Posterior cingulate gyrus (tissue), 11 donors: Measurements from ENCODE around the gene CBFA2T2.
"Not testable (repeated sequence)": the region's sequence is repeated elsewhere in the genome, so short reads cannot be mapped to it uniquely, and the experiment has no call there.

Experiments used
- DNase-seq, 10 donors: peaks; one replicate each; pipeline versions ENCODE4 v3.0.0 to v3.0.0-alpha.2; 2020 to 2021; ENCODE audit warnings: mixed read lengths in 3 of 10
- intact Hi-C: fragments of 100-400 bp; cut with DNase I; formaldehyde crosslinking; loops from one replicate; pipeline ENCODE4 v1.15.1; 2023

The CBFA2T2 gene

DNA sequence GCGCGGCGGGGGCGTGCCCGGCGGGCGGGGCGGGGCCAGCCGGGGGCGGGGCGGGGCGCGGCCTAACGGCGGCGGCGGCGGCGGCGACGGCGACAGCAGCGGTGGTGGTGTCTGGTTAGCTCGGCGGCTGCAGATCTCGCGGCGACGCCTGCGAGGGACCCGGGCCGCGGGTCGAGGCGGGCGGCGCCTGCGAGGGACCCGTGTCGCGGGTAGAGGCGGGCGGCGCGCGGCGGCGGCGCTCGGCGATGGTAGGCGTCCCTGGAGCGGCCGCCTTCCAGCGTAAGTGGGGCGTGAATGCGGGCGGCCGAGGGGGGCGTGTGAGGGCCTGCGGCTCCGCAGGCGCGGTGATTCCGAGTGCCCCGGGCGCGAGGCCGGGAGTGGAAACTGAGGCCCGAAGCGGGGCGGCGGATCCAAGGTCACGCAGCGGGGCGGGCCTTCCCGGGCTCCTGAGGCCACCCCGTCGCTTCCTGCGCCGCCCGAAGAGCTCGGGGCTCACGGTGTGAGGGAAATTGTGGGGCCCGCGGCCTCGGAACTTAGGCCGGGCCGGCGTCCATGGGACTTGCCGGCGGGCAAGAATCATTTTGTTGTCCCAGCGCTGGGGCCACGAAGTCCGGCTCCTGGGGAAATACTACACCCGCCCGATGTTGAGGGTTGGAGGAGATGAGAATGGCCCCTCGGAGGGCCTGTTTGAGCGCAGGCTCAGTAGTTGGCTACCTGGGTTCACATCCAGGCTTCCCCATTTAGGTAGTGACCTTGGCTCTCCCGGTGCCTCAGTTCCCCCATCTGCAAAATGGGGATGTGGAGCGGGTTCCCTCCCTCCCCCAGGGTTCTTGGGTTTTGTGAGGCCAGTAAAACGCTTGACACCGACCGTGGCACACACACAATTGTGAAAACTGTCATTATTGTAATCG lies at the start of gene CBFA2T2:
Gene CBFA2T2 (plus strand): TSS at position 74 of the 911 bp plus-strand sequence. CDS start 172 bp downstream, at position 246.
- DNase-seq, result peak in 5 of 10 donors; percentile 14 to 94 (median 41)
- intact Hi-C loops, result loop anchor here (2.0 kb wide), 1 partner anchor 47 kb away; the partner anchor contains the start of gene SNTA1

DNA sequence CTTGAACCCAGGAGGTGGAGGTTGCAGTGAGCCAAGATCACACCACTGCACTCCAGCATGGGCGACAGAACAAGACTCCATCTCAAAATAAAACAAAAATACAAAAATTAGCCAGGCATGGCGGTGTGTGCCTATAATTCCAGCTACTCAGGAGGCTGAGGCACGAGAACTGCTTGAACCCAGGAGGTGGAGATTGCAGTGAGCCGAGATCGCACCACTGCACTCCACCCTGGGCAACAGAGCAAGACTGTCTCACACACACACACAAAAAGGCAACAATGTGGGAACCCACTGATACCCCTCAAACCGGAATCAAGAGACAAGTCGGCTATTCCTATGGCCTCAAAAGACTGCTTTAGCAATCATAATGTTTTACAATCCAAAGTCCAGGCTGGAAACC lies 49.3 kb upstream of the CBFA2T2 start:
- intact Hi-C loops, DNase-seq: not testable (repeated sequence)

DNA sequence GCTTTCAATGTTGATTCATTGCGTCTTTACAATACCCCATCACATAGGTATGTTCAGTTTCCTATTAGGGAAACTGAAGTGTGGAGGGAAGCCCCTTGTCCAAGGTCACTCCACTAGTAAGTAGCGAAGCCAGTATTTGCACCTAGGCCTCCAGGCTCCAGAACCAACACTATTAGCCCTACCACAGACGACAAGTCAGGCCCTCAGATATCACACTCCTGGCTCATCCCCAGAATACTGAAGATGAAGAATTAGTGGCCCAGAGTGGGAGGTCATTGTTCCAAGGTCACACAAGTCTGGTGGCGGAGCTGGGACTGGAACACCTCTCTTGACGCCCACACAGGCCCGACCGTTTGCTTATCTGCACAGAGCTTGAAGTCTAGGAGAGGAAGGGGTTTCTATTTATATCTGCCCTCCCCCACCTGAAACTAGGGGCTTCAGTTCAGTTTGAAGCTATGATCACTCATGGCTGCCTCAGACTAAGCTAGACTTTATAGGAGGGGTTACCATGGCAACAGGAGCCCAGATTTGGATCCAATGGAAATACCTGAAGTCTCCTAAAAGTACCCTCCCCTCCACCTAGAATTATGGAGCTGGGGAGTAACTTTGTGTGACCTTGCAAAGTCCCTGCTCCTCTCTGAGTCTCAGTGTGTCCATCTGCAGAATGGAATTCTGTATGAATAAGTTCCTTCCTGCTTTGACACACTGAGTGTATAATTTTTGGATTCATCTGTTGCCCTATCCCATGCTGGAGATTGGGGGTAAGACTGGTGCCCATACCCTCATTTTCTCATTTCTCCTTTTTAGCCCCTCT lies 48.5 kb upstream of the CBFA2T2 start:
- DNase-seq, result no peak

DNA sequence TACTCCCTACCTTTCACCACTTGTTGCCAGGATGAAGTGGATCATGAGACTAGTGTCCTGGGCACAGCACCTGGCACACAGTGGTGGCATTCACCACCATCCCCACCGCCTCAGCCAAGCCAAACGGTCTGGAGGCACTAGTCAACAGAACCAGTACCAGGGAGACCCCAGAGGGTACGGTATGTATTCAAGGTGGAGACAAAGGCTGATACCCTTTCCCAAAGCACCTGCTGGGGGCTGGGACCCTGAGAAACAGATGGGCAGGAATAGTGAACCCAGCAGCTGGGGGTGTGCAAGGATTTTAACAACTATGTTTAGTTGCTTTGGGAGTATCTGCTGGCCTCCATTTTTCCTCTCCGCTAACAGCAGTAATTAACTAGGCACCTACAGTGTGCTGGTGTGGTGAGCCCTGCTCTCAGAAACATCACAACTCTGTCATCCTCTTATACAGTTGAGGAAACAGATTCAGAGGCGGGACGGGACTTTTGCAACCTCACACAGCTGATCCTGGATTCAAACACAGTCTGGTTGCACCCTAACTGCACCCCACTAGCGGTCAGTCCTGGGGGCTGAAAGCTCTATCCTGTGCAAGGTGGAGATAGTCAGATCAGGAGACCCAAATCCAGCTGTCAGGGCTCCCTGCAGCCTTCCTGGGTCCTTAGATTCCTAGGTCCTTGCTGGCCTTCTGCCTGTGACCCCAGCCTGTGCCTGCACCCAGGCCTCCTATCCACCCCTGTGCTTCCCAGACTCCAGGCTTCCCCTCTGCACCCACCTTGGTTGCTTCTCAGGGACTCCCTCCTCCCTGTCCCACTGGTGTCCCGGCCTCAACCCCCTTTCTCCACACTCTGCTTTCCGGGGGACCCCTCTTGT lies 47.5 kb upstream of the CBFA2T2 start:
- intact Hi-C loops, result loop anchor here (2.0 kb wide), 1 partner anchor 48 kb away; the partner anchor contains the start of gene CBFA2T2
- no peak for DNase-seq

More for the DNA sequence above, 48.5 kb upstream of the CBFA2T2 start:
- intact Hi-C loops, result no loop called here

DNA sequence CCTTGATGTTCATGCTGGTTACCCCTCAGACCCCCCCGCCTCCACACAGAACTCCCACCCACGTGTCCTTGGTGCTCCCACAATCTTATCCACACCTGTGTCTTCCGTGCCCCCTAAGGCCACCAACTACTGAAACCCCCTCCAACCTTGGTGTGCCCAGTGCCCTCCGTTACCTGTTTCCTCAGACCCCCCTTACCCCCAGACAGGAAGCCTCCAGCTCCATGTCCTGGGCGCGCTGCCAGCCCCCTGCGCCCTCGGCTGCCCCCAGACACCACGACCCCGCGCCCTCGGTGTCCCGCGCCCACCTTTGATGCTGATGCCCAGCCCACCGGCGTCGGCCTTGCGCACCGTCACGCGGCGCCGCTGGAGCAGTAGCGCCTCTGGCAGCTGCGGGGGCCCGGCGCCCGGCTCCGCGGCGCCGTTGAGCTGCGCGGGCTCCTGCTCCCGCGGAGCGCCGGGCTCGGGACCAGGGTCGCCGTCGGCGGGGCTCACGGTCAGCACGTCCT lies 46.8 kb upstream of the CBFA2T2 start:
- peak in 4 of 10 donors; percentile 27 to 87 (median 51) for DNase-seq
- intact Hi-C loops, result loop anchor here (2.0 kb wide), 1 partner anchor 48 kb away; the partner anchor contains the start of gene CBFA2T2

DNA sequence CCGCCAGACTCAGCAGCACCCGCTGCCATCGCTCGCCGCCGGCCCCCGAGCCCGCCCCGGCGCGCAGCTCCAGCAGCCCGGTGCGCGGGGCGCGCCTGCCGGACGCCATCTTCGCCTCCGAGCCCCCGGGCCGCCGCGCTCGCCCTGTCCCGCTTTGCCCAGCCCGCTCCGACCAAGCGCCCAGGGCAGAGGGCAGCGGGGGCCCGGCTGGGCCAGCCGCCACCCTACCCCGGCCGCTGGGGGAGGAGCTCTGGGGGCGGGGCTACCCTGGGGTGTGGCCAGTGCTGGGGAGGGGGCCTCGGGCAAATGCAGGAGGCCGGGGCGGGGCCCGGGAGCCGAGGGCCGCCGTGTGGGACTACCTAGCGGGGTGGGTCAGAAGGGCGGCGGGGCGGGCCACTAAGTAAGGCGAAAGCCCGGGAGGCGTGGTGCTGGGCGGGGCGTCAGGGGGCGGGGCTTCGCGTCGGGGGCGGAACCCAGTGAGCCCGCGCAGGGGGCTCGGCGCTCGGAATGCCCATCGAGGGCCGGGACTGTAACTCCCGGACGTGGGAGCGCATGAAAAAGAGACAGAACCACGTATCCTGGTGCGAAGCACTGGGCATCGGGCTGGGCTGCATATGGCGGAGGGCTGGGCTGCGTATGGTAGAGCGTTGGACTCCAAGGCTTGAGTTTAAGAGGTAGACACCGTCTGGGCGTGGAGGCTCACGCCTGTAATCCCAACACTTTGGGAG lies 46.2 kb upstream of the CBFA2T2 start, which contains the start of gene SNTA1:
Gene SNTA1 (minus strand): TSS at position 252 of the 728 bp plus-strand sequence. CDS start 143 bp downstream, at position 109.
- peak; percentile 69 to 95 (median 78) for DNase-seq
- intact Hi-C loops, result loop anchor here (2.0 kb wide), 2 partner anchors 43 to 47 kb away; partner anchors contain the start of genes CBFA2T2 and CDK5RAP1

DNA sequence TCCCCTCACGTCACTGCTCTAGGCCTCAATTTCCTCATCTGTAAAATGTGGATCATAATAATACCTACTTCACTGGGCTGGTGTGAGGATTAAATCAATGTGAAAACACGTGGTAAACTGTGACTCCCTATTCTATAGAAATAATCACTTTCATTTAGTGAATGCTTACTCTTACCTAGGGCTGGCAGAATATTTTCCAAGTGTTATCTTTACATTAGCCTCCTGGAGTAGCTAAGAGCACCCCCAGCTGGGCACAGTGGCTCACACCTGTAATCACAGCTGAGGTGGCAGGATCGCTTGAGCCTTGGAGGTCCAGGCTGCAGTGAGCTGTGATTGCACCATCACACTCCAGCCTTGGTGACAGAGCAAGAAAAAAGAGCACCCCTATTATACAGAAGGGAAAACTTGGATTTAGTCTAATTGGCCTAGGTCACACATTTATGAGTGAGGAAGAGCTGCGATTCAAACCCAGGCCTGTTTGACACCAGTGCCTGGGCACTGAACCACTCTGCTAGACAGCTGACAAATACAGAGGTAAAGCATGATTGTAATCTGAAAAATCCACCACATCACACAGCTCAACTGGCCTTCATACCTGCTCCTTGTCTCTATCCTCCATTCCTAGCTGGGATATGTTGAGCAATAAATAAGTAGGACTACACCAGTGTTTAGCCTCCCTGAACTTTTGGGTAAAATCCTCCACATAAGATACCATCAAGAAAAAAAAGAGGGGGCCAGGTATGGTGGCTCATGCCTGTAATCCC lies 44.9 kb upstream of the CBFA2T2 start:
- DNase-seq, result peak in 2 of 10 donors; percentile 44 to 88
- intact Hi-C loops, result loop anchor here (2.0 kb wide), 1 partner anchor 44 kb away; the partner anchor contains the start of gene CDK5RAP1

DNA sequence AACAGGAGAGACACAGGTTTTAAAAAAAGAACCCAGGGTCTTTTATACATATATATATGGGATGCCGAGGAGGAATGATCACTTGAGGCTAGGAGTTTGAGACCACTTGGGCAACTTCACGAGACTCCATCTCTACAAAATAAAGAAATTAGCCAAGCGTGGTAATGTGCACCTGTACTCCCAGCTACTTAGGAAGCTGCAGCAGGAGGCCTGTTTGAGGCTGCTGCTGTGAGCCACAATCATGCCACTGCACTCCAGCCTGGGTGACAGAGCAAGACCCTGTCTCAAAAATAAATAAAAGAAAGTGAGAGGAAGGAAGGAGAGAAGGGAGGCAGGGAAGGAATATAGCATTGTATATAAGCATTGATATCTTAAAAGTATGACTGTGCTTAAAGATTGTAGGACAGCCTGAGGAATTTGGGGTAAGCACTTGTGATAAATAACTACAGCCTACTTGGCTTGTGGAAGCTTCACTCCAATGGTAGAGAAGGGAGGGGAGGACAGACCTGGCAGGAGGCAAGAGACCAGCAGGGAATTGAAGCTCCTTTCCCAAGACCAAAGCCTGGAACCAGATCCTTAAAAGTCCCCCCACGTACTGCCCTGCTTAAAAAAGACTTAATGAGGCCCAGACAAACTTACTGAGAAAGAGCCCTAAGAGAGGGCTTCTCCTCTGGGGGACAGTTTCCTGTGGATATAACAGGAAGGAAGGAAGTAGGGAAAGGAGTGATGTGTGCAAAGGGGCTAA lies 43.8 kb upstream of the CBFA2T2 start:
- intact Hi-C loops, result loop anchor here (2.0 kb wide), 1 partner anchor 45 kb away; the partner anchor contains the start of gene CDK5RAP1
- no peak for DNase-seq

DNA sequence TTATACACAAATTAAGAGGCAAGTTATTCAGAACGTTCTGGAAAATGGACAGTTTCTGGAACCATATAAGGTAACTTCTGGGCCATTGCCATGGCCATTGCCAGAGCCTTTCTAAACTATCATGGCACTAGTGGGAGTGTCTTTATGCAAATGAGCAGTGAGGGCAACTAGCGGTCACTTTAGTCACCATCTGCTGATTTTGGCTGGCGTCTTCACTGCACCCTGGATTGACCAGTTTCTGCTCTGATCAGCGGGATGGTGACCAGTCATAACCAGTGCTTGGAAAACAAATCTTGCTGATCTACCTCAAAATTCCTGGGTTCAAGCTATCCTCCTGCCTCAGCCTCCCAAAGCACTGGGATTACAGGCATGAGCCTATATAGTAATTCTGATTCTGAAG lies 39.0 kb upstream of the CBFA2T2 start:
- intact Hi-C loops, result loop anchor here (10.0 kb wide), 1 partner anchor 284 kb away; the partner anchor contains the start of gene ZNF341
- DNase-seq, result no peak

DNA sequence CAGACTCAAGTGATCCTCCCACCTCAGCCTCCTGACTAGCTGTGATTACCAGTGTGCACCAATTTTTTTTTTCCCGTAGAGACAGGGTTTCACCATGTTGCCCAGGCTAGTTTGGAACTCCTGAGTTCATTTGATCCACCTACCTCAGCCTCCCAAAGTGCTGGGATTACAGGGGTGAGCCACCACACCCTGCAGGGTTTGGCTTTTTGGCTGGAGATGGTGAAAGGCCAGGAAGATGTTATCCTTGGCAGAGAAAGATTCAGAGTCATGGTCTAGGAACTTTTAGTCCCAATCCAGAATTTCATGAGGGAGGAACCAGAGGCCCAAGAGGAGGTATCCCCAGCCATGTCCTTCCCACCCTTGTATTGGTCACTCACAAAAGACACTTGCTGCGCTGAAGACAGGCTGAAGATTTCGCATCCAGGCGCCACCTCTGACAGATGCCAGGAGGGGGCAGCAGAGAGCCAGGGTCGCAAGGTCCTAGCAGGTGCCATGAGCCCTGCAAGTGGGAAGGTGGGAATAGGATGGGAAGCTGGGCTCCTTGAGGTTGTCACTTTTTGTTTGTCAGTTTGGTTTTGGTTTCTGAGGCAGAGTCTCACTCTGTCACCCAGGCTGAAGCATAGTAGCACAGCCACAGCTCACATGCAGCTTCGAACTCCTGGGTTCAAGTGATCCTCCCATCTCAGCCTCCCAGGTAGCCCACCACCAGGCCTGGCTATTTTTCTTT lies 32.8 kb upstream of the CBFA2T2 start:
- intact Hi-C loops, result loop anchor here (5.0 to 10.0 kb wide), 2 partner anchors 210 to 278 kb away; partner anchors contain the start of genes ACTL10 and ZNF341

DNA sequence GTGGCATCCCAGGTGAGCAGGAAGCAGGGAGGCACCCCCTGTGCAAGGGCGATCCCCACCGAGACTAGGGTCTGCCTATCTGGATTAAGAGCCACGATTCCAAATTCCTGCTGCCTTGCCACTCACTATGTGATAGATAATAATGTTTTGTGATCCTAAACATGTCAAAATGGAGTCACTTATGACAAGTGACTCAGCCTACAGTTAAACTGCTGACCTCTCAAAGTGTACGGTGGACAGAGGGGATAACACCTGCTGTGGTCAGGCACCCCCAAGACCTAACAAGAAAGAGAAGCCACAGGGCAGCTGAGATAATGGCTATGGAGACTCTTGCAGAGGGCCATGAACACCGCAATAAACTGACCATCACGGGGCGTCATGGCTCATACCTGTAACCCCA lies 30.3 kb upstream of the CBFA2T2 start:
- intact Hi-C loops, result loop anchor here (5.0 to 10.0 kb wide), 2 partner anchors 208 to 275 kb away; partner anchors contain the start of genes ACTL10 and ZNF341
- peak in 1 of 10 donors; percentile 15 for DNase-seq

More for the DNA sequence above, 32.8 kb upstream of the CBFA2T2 start:
- peak; percentile 62 to 97 (median 88) for DNase-seq

DNA sequence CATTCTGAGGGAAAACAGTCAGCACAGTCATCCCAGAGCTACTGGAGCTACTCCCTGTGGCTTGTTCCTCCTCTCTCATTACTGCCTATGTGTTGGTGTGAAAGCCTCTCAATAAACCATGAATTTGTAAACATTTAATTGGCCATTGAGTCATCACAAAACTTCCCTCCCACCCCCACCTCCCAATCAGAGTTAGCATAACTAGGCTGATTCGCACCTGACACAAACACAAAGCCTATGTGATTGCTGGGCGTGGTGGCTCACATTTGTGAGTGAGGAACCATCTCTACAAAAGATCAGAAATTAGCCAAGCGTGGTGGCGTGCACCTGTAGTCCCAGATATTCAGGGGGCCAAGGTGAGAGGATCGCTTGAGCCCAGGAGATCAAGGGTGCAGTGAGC lies 29.2 kb upstream of the CBFA2T2 start:
- DNase-seq, result no peak
- intact Hi-C loops, result no loop called here

DNA sequence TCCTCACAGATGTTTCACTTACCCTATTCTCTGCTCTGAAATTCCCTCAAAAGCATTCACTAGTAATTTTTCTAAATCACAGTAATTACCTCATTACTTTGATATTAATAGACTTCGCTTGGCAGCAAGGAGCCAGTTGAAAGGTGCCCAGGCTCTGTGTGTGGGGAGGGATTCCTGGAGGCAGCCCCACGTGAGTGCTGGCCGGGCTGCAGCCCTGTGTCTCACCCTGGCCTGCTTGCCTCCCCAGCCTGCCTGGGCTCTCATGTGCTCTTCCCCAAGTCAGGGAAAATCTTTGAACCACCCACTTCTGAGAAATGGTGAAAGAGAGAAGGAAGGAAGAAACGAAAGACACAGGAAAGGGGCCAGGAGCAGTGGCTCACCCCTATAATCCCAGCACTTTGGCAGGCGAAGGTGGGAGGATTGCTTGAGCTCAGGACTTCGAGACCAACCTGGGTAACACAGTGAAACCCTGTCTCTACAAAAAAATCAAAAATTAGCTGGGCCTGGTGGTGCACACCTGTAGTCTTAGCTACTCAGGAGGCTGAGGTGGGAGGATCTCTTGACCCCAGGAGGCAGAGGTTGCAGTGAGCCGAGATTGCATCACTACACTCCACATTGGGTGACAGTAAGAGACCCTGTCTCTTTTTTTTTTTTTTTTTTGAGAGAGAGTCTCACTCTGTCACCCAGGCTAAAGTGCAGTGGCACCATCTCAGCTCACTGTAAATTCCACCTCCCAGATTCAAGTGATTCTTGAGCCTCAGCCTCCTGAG lies 26.4 kb upstream of the CBFA2T2 start:
- intact Hi-C loops, result no loop called here
- DNase-seq, result peak in 1 of 10 donors; percentile 84

DNA sequence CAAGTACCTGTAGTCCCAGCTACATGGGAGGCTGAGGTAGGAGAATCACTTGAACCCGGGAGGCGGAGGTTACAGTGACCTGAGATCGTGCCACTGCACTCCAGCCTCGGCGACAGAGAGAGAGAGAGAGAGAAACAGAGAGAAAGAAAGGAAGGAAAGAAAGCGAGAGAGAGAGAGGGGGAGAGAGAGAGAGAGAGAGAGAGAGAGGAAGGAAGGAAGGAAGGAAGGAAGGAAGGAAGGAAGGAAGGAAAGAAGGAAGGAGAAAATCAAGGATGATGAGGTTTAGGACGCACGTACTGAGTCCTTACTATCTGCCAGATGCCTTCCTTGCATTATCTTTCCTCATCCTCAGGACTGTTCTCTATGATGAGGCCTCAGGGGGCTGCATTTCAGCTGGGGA lies 25.1 kb upstream of the CBFA2T2 start:
- DNase-seq, result not testable (repeated sequence)
- intact Hi-C loops, result loop anchor here (1.0 kb wide), 1 partner anchor 25 kb away; no protein-coding TSS in a partner anchor
